Measurements from ENCODE around the gene FBXL17.

FBXL17 gene

DNA sequence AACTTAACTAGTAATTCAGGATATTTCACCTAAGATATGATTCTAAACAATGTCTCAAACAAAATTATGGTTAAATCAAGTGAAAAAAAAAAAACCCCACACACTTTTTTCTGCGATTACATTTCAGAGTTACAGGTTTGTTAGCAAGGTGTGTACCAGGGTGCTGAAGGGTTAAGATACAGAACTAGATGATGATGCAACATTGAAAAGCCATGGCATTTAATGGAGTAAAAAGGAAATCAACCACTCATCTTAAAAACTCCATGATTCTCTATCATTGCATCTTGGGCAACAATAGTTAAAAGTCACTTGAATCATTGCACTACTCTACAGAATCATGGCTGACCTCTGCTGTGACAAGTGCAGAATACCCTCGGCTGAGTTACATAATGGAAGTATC, 440.9 kb downstream of the FBXL17 start:
- DNase-seq: no peak

DNA sequence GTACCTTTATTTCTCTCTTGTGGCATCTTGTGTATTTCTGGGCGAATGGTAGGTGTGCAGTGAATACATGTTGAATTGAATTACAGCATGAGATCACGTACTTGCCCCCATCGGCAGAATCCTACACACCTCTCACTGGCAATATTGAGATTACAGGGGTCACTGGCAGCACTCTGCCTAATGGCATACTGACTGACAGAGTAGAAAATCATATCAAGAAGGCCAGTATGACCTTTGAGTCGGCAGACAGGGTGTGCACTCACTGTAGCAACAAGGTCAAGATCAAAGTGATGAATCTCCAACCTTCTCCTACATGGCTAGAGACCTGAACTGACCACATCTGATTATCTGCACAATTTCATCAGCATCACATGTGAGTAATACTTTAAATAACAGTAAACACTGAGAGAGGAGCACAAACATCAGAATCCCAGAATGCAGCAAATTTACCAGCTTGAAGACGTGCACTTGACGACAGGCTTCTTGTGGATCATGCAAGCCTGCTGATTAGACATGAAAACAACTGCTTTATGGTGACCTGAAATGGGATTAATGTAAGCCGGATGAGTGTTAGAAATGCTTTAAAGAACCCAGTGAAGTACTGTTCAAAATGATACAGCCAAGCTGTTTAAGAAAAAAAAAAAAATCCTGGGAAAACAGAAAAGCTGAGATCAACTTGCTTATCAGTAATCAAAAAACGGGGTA, 444.1 kb downstream of the FBXL17 start:
- DNase-seq: no peak

DNA sequence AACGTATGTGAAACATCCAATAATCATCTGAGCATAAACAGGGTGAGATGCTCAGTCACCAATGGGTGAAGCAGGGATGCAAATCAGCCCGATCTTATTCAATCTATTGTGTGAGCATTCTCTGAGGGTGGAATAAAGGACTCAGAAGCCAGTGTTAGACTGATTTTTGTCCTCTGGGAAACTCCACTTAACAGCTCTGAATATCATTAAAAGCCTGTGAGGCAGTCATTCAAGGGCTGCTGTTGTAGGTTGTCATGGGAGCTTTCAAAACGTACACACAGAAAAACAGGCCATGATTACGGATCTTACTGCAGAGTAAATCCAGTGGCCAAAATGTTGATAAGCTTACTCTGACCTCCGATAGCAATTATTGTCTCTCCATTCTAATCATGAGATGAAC, 444.7 kb downstream of the FBXL17 start:
- DNase-seq: no peak

- DNase-seq: no peak
These were observed 445.4 kb downstream of the FBXL17 start for GRCh38 chr5:107936515-107936914.

GRCh38 chr5:107935645-107936044, 446.3 kb downstream of the FBXL17 start:
- no peak for DNase-seq

DNA sequence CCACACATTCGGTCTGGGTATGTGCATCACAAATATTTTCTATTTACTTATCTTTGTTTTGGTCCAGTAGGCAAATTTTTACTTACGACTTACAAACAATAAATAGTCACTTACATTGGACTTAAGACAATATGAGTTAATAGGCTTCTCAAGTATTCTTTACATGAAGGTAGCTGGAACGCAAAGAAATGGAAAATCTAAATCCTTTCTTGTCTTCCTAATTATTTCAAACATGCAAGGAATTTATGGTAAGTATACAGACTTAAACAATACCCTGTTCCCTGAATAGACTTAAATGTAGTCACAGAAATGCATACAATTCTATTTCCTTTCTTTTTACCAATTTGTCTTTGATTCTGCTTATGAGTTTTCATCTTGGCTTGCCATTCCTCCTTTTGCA, 448.6 kb downstream of the FBXL17 start:
- no peak for DNase-seq

- DNase-seq: no peak
These were observed 451.0 kb downstream of the FBXL17 start for GRCh38 chr5:107930891-107931290.

GRCh38 chr5:107930092-107930491, 451.8 kb downstream of the FBXL17 start:
- DNase-seq: no peak

GRCh38 chr5:107929080-107929479, 452.8 kb downstream of the FBXL17 start:
- no peak for DNase-seq

GRCh38 chr5:107926121-107926520, 455.8 kb downstream of the FBXL17 start:
- DNase-seq: no peak

- DNase-seq: no peak
These were observed 456.7 kb downstream of the FBXL17 start for GRCh38 chr5:107925200-107925599.

GRCh38 chr5:107919969-107920368, 461.9 kb downstream of the FBXL17 start:
- no peak for DNase-seq

DNA sequence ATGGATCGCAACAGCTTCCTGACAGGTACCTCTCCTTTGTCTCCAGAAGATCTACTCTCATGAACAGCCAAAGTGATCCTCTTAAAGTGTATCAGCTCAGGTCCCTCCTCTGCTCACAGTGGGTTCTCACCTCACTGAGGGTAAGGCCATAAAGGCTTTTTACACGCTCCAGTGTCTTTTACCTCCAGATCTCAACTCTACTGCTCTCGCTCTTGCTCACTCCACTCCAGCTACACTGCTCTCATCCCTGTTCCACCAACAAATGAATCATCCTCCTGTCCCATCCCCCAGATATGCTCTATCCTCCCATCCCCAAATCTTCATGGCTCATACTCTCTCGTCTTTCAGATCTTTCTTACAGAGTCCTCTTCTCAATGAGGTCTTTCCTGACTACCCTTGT, 462.5 kb downstream of the FBXL17 start:
- DNase-seq: no peak

- no peak for DNase-seq
These were observed 463.9 kb downstream of the FBXL17 start for GRCh38 chr5:107917983-107918382.

DNA sequence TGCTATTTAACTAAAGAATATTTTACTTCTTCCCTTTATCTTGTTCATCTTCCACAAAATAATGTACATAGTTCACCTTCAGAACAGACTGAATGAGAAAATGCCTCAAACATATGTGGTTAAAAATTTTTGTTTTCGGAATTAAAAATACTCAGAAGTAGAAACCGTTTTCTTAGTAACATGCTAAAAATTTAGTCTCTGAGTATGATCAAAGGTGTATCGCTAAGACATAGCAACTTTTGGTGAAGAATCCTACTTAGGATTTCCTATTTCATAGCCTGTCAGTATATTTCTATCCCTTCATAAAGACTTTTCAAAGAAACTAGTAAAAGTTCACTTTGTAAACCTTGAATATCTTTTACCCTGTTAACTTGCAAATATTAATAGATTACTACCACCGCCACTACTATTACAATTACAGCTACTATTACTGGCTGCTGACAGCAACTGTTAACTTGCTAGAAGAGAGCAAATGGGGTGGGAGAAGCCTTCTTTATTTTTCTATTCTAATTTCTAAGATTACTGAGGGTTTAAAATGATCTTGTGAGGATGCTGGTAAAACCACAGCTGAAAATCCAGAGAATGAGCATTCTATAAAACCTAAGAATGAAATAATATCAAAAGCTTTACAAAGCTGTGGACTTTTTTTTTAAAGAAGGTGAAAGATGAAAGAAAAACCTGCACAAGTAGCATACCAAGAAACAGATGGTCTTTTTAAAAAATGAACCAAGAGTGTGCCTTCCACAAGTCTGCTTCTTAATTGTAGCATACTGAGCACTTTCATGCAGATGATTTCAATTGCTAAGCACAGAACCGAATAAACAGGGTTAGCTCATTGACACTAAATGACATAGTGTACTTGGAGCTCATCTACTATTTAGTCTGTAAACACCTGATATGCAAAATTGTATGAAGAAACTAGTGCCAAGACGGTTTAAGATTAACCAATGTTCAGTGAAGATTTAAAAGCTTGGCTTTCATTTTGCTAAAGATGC, 464.9 kb downstream of the FBXL17 start:
- DNase-seq: no peak

DNA sequence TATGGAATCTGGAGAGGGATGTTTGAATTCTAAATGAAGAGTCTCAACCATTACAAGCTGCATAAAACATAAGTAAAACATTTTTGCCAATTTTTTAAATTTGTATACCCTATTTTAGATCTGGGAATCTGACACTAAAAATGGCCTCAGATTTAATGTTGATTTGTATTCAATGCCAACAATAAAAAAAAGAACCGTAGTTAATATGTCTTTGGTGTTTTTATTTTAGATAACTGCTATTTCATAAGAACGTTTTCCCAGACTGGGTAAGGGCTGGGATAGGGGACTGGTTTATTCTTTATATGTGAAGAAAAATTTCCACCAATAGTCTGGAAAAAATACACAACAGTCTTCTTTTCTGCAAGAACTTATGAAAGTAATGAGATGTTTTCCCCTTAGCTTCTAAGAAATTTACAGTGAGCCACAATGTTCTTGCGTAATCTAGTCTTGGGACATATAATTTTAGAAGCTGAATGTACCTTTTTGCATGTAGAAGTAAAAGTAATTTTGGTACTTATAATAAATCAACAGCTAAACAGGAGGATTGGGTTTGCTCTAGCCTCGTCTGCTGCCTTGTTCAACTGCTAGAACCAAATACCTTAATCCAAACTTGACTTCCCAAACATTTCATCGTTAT, 466.6 kb downstream of the FBXL17 start:
- no peak for DNase-seq

DNA sequence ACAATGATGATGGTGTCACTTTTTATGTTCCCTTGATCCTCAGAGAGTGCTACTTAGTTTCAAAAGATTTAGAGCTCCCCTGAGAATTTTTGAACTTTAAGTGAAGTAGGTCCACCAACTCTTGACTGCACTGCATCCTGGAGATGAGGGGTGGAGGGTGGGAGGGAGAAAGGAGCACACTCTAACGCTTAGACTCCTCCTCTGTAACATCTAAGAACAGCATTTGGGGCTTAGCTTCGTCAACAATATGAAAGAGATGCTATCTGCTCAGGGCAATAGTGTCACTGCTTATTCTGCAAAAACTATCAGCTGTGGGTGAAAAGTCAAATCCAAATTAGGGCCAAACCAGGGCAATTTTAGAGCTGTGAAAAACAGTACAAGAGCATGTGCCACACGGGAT, 468.4 kb downstream of the FBXL17 start:
- no peak for DNase-seq

- DNase-seq: no peak
These were observed 481.2 kb downstream of the FBXL17 start for GRCh38 chr5:107900721-107901120.

DNA sequence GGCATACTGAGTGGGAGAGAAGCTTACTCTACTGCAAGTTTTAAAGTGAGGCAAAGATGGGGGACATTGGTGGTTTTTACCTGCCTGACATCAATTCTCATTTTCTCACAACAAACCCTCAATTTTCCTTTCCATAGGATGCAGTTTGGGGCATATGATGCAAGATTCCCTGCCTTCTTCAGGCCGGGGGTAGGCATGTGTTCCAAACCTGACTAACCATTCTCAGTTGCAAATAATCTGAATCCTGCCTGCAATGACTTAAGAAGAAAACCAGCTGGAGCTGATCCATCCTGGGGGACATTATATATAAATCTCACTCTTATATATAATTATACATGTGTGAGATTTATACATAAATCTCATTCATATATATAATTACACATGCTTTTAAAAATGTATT, 487.5 kb downstream of the FBXL17 start:
- no peak for DNase-seq

DNA sequence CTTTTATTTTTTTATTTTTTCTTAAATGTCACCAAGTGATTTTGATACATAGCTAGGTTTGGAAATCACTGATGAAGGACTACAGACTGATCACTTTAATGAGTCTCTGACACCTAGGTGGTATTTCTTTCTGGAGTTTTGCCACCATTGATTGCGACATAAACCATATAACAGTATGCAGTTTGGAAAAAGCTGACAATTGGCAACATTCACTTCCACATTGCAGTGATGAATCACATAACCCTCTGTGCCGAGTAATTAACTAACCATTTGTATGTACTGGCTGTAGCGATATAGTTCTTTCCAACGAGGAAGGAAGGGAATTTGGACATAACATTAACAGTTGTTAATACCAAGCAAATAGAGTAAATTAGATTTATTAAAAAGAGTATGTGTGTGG, 488.3 kb downstream of the FBXL17 start:
- no peak for DNase-seq

GRCh38 chr5:107889387-107889786, 492.5 kb downstream of the FBXL17 start:
- DNase-seq: no peak

DNA sequence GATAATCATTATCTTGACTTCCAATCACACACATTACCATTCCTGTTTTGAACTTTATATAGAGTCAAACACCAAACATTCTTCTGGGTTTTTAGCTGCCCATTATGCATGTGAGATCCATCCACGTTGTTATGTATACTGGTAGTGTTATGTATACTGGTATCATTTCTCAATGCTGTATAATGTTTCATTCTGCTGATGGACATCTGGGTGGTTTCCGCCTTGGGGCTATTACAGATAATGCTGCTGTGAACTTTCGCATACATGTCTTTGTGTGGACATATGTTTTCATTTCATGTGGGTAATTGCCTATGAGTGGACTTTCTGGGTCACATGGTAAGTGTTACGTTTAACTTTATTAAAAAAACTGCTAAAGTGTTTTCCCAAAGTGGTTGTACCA, 493.4 kb downstream of the FBXL17 start:
- no peak for DNase-seq

DNA sequence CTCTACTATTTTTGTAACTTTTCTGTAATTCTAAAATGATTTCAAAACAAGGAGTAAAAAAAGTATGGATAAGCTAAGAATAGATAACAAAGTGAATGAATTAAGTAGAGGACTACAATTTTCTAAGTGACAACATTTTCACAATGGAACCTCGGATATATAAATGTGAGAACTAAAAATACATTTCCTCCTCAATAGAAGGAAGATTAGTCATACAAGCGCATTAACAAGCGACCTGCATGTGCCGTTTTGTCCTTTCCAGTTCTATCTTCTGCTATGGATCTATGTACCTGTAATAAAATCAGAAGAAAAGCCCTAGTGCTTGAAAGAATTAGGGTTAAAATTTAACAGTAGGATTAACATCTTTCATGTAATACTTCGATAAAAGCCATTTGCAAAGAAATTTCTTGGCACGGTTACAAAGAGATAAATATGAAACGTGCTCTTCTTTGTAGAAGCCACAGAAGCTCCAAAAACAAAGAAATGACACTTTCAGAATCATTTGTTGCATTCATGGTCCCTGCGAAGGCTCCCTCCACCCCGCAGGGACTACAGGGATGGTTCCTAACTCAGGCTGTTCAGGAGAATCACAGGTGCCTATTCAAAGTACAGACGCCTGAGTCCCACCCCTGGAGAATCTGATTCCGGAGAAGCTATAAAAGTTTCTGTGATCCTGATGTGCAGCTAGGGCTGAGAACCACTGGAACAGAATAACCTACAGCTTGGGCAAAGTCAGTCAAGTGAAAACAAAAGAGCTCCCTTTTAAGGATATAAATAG, 494.5 kb downstream of the FBXL17 start:
- DNase-seq: no peak

Data from GF-D8 (cell line).